Lower lobe of right lung (tissue), 2 donors: ENCODE data around the gene LRIT2. TPM values are rescaled to one million over a fixed set of nuclear protein-coding genes. Genes with fewer than 3 reads are reported as not detected.

ENCODE experiments used
- ATAC-seq, 2 donors: fragments of 200-7000 bp; cut with Tn5 transposase; one replicate each; pipeline ENCODE4 v1.9.1; 2020 to 2022; ENCODE audit warnings: mild to moderate bottlenecking in 2 of 2, moderate library complexity in 2 of 2
- DNase-seq: peaks from one replicate; pipeline ENCODE4 v3.0.0-alpha.2; 2020
- H3K27ac ChIP-seq: fragments of 200-600 bp; one replicate; pipeline ENCODE4 v1.8.0; 2022
- H3K27me3 ChIP-seq: fragments of 200-600 bp; one replicate; pipeline ENCODE4 v1.8.0; 2022; ENCODE audit warnings: low read depth
- H3K36me3 ChIP-seq: fragments of 200-600 bp; one replicate; pipeline ENCODE4 v1.8.0; 2022; ENCODE audit warnings: mild to moderate bottlenecking
- H3K4me1 ChIP-seq: fragments of 200-600 bp; one replicate; pipeline ENCODE4 v1.8.0; 2022
- H3K4me3 ChIP-seq: fragments of 200-600 bp; one replicate; pipeline ENCODE4 v1.8.0; 2022; ENCODE audit warnings: mild to moderate bottlenecking
- H3K9me3 ChIP-seq: fragments of 200-600 bp; one replicate; pipeline ENCODE4 v1.8.0; 2022
- intact Hi-C: fragments of 100-400 bp; cut with DNase I; formaldehyde crosslinking; loops from one replicate; pipeline ENCODE4 v1.11.0; 2022
- long read RNA-seq: library from polyadenylated mRNA; unstranded; transcript quantifications from one replicate; pipeline ENCODE4 v2.0.0, GENCODE V29; 2021
- total RNA-seq: library from RNA; stranded (reverse); fragmentation: NEBNext Ultra II Directional; extraction: Animal tissue kit (Norgen Biotek cat#: 25700); gene quantifications from one replicate; pipeline ENCODE4 v1.2.1, GENCODE V29; 2021
- TF ChIP-seq, protein P1 (sequence below): fragments of 200-600 bp; IDR thresholded peaks from one replicate; pipeline ENCODE4 v1.8.0; 2022; ENCODE audit warnings: antibody characterized with exemption, mild to moderate bottlenecking
- donor health status: DM: no; HTN: yes; CAD: no; lungs with severe emphysema.

LRIT2 gene, protein sequence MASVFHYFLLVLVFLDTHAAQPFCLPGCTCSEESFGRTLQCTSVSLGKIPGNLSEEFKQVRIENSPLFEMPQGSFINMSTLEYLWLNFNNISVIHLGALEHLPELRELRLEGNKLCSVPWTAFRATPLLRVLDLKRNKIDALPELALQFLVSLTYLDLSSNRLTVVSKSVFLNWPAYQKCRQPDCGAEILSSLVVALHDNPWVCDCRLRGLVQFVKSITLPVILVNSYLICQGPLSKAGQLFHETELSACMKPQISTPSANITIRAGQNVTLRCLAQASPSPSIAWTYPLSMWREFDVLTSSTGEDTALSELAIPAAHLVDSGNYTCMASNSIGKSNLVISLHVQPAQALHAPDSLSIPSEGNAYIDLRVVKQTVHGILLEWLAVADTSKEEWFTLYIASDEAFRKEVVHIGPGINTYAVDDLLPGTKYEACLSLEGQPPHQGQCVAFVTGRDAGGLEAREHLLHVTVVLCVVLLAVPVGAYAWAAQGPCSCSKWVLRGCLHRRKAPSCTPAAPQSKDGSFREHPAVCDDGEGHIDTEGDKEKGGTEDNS
- not detected for total RNA-seq
- long read RNA-seq, result 0 reads

DNA sequence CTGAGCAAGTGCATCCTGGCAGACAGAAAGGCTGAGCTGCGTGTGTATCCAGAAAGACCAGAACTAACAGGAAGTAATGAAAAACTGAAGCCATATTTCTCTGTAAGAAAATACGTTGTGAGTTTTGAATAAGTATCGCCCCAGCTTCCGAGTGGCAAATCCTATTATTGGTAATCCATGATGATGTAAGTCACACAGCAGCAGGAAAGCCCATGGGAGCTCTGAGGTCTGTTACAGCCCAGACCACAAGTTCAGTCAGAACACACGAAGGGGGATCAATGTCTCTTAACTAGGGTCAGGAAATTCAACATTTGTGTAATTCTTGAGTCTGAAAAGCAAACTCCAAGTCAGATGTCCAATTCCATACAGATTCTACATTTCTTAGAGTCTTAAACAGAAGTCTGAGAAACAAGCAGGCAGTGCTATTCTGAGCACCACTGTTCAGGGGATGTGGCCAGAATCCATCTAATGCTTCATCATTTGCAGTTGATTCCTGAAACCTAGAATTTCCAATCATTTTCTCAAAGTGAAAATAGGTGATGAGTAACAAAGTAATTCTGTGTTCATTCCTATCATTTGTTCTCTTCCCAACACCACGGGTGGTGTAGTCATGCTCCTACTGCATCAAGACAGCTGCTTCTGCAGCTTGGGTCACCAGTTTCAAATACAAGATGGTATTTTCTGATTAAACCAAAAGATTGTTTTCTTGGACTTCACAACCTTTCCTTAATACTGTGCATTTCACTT, at the start of gene LRIT2:
LRIT2 (minus strand) TSS at position 118 of the 747 bp plus-strand sequence; CDS start at position 94, 24 bp downstream.
- Histone ChIP-seq H3K27ac (no peak within 1 kb of the TSS), H3K4me3 (no peak within 1 kb of the TSS), H3K9me3 (no peaks in the 10 kb centered on the region), H3K27me3 (peaks cover 7% of the 10 kb centered on the region), H3K4me1 (no peaks in the 10 kb centered on the region), H3K36me3 (no peaks in the 10 kb centered on the region)
- intact Hi-C loops, result no loop called here
- no peak for DNase-seq
- TF ChIP-seq, protein P1, sequence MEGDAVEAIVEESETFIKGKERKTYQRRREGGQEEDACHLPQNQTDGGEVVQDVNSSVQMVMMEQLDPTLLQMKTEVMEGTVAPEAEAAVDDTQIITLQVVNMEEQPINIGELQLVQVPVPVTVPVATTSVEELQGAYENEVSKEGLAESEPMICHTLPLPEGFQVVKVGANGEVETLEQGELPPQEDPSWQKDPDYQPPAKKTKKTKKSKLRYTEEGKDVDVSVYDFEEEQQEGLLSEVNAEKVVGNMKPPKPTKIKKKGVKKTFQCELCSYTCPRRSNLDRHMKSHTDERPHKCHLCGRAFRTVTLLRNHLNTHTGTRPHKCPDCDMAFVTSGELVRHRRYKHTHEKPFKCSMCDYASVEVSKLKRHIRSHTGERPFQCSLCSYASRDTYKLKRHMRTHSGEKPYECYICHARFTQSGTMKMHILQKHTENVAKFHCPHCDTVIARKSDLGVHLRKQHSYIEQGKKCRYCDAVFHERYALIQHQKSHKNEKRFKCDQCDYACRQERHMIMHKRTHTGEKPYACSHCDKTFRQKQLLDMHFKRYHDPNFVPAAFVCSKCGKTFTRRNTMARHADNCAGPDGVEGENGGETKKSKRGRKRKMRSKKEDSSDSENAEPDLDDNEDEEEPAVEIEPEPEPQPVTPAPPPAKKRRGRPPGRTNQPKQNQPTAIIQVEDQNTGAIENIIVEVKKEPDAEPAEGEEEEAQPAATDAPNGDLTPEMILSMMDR, result no peak
- ATAC-seq, result no peak

DNA sequence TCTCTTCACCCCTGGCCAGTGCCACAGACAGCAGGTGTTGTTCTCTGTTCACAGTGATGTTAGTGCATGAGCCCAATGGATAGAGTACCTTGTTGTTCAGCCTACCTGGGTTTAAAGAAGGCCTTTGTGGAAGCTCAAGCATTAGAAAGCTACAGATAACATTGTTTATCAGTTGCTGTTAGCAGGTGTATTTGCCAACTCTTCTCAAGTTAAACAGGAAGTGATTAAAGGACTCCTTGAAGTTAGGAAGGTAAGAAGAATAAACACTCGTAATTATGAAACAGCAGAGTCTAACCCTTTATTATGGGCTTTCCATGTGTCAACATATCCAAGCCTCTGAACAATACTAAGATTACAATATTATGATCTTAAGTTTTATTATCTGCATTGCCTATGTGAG, 45.4 kb upstream of the LRIT2 start:
- H3K4me3 ChIP-seq, result no peak overlapping the region
- no peak overlapping the region for H3K27ac ChIP-seq
- peaks cover 9% of the 10 kb centered on the region for H3K4me1 ChIP-seq
- H3K9me3 ChIP-seq, result no peaks in the 10 kb centered on the region
- TF ChIP-seq, protein P1, result no peak
- H3K36me3 ChIP-seq, result no peaks in the 10 kb centered on the region
- DNase-seq, result no peak
- ATAC-seq, result peak; percentile 60 to 83
- H3K27me3 ChIP-seq, result no peaks in the 10 kb centered on the region
- intact Hi-C loops, result no loop called here

DNA sequence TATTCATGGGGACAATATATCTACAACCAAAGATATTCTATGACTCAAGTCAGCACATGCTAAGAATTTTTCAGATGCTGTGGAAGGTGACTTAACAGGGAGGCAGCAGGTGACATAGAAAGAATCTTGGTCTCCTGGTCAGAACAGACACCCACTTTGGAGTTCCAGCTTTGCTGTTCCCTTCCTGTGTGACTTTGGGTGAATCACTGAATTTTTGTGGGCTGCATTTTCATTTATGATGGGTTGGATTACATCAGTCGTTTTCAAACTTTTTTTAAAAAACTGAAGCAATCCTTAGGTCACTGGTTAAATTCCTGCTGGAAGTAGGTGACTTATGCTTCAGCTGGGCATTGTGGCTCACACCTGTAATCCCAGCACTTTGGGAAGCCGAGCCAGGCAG, 44.4 kb upstream of the LRIT2 start:
- Histone ChIP-seq H3K36me3 (no peaks in the 10 kb centered on the region), H3K4me1 (peaks cover 11% of the 10 kb centered on the region), H3K27ac (no peak overlapping the region), H3K27me3 (no peaks in the 10 kb centered on the region), H3K9me3 (no peaks in the 10 kb centered on the region), H3K4me3 (no peak overlapping the region)
- TF ChIP-seq, protein P1, result no peak
- DNase-seq, result no peak
- intact Hi-C loops, result loop anchor here (5.0 to 10.0 kb wide), 2 partner anchors 105 to 268 kb away; no protein-coding TSS in a partner anchor
- ATAC-seq, result no peak

DNA sequence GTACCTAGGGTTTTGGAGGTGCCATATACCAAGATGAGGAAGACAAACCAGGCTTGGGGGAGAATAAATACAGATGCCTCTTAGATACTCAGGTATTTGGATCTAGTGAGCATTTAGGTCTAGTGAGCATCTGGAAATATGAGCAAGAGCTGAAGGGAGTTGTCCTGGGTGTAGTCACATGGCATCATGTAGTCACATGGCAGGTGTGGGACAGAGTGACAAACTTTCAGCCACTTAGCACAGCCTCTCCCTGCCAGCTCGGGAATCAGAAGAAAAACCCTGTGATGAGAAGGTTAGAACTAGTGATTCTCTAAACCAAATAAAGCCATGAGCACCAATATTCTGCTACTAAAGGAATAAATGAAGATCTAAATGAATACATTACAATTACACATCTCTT, 43.8 kb upstream of the LRIT2 start:
- no peaks in the 10 kb centered on the region for H3K9me3 ChIP-seq
- no peak overlapping the region for H3K27ac ChIP-seq
- DNase-seq (no peak), ATAC-seq (no peak)
- TF ChIP-seq, protein P1, result no peak
- H3K4me3 ChIP-seq, result no peak overlapping the region
- H3K4me1 ChIP-seq, result peaks cover 14% of the 10 kb centered on the region
- H3K36me3 ChIP-seq, result no peaks in the 10 kb centered on the region
- H3K27me3 ChIP-seq, result no peaks in the 10 kb centered on the region
- intact Hi-C loops, result loop anchor here (5.0 to 10.0 kb wide), 2 partner anchors 106 to 268 kb away; no protein-coding TSS in a partner anchor

DNA sequence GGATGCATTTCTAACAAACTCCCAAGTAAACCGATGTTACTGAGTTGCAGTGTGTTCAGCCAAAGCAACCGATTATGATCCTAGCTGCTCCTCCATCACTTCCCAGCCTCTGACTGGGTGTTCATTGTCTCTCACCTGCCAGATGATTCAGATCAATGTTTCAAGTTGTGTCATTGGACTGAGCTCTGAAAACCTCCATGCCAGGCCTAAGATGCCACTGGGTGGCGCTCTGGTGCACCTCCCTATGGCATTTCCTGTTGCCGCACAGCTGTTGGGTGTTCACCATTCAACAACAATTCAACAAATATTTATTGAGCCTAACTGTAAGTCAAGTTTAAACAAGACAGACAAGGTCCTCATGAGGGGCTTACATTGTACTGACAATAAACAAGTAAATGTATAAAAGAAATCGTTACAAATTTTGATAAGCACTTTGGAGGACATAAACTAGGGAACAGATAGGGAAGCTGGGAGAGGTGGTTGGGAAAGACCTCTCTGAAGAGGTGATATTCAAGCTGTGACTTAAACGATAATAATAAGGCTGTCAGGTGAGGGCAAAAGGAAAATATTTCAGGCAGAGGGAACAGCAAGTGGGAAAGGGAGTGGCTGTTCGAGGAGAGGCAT, 42.3 kb upstream of the LRIT2 start:
- Histone ChIP-seq H3K4me3 (no peak overlapping the region), H3K9me3 (no peaks in the 10 kb centered on the region), H3K27ac (no peak overlapping the region), H3K36me3 (no peaks in the 10 kb centered on the region), H3K27me3 (no peaks in the 10 kb centered on the region), H3K4me1 (peaks cover 14% of the 10 kb centered on the region)
- DNase-seq (peak; percentile 67), ATAC-seq (peak; percentile 47 to 56)
- intact Hi-C loops, result loop anchor here (5.0 to 10.0 kb wide), 2 partner anchors 107 to 270 kb away; no protein-coding TSS in a partner anchor
- TF ChIP-seq, protein P1, result peak; percentile 68
